Measurements from ENCODE around the gene IZUMO1. TPM values are rescaled to one million over a fixed set of nuclear protein-coding genes. Genes with fewer than 3 reads are reported as not detected.

The IZUMO1 gene
- total and polyA plus RNA-seq, 2 of the 13 experiments (the other 11 are each of a cell fraction or from before 2014, with no cell fraction given) = 0.07 to 0.22 TPM

GRCh38 chr19:48738557-48739403, 7.9 kb downstream of the IZUMO1 start (continued):
- TF ChIP-seq NFAT5 (CRISPR knock-in tag; IDR thresholded peaks at IDR 0.05) = peak; percentile 92
- TF ChIP-seq ZFAT (CRISPR knock-in tag; conservative IDR thresholded peaks at IDR 0.05) = no peak
- TF ChIP-seq SRSF9 (IDR thresholded peaks at IDR 0.05; ENCODE audit: borderline replicate concordance, insufficient read depth, low read depth, low read length, poor library complexity, severe bottlenecking) = no peak
- TF ChIP-seq GATAD2A (CRISPR knock-in tag; IDR thresholded peaks at IDR 0.05) = no peak
- TF ChIP-seq ZNF777 (CRISPR knock-in tag; IDR thresholded peaks at IDR 0.05) = peak; percentile 61
- TF ChIP-seq KDM1A (CRISPR knock-in tag; IDR thresholded peaks at IDR 0.05) = no peak
- peak; percentile 79 for TF ChIP-seq PATZ1 (CRISPR knock-in tag; IDR thresholded peaks at IDR 0.05)
- TF ChIP-seq ZBTB7B (CRISPR knock-in tag; IDR thresholded peaks at IDR 0.05) = no peak
- no peak for TF ChIP-seq POLR2AphosphoS2 (IDR thresholded peaks at IDR 0.05; ENCODE audit: low read depth, low read length)
- peak; percentile 69; the same call in 1 of the 2 replicates for TF ChIP-seq JDP2 (CRISPR knock-in tag; IDR thresholded peaks at IDR 0.05; ENCODE audit: borderline replicate concordance)
- TF ChIP-seq ETV6 (CRISPR knock-in tag; conservative IDR thresholded peaks at IDR 0.05) = no peak
- TF ChIP-seq MNT (IDR thresholded peaks at IDR 0.05) = no peak
- no peak for TF ChIP-seq ZBTB21 (CRISPR knock-in tag; IDR thresholded peaks at IDR 0.05)
- 0 out of 2 replicates have a peak, but pooled peaks have one; percentile 14 for TF ChIP-seq RARA (CRISPR knock-in tag; IDR thresholded peaks at IDR 0.05)
- TF ChIP-seq TFDP1 (CRISPR knock-in tag; IDR thresholded peaks at IDR 0.05; ENCODE audit: borderline replicate concordance) = peak; percentile 93
- TF ChIP-seq, protein P1, sequence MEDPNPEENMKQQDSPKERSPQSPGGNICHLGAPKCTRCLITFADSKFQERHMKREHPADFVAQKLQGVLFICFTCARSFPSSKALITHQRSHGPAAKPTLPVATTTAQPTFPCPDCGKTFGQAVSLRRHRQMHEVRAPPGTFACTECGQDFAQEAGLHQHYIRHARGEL (CRISPR knock-in tag; IDR thresholded peaks at IDR 0.05) = no peak
- peak; percentile 36; the same call in 1 of the 2 replicates for TF ChIP-seq ELF3 (CRISPR knock-in tag; IDR thresholded peaks at IDR 0.05)
- no peak for TF ChIP-seq ZBTB7A (CRISPR knock-in tag; IDR thresholded peaks at IDR 0.05)
- no peak for TF ChIP-seq TBX3 (IDR thresholded peaks at IDR 0.05; ENCODE audit: borderline replicate concordance)

Data from HepG2 (cell line).